HG02678 (cell line): ENCODE measurements around the gene IER5L.

ENCODE experiments used
- ATAC-seq: cut with Tn5 transposase; IDR thresholded peaks from one replicate; pipeline ENCODE4 v1.9.1; 2021; ENCODE audit warnings: mild to moderate bottlenecking, moderate library complexity; ENCODE audit not compliant: unreplicated experiment

IER5L gene

DNA sequence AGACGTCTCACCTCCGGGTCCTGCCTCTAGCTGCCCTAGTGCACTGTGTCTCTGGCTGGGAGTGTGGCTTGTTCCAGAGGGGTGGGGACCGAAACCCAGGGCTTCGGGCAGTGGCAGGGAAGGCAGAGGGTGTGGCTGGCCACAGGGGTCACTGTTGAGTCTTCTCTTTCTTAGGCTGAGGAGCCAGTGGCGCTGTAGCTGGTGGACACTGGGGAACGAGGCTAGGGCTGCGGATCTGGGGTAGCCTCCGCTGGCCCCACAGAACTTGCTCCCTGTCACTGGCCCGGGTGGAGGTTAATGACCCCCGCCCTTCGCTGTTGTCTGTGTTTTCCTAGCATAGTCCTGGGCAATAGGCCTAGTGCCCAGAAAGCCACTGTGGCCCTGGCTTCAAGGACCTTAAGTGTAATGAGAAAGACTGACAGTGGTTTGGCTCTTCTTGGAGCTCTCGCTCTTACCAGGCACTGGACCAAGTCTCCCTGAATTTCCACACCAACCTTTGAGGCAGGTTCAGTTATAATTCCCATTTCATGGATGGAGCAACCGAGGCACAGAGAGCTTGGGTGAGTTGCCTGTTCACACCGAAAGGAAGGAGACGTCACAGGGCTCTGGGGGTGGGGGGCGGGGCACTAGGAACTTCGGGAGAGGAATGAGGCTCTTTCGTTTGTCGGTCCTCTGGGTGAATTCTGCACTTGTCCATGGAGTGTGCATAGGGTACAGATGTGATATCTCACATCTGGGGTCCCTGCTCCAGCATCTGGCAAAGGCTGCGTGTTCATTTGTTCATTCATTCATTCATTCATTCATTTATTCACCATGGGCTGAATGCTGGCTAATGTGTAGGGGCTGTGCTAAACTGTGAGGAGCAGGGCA lies 4.8 kb upstream of the IER5L start:
- ATAC-seq: no peak

DNA sequence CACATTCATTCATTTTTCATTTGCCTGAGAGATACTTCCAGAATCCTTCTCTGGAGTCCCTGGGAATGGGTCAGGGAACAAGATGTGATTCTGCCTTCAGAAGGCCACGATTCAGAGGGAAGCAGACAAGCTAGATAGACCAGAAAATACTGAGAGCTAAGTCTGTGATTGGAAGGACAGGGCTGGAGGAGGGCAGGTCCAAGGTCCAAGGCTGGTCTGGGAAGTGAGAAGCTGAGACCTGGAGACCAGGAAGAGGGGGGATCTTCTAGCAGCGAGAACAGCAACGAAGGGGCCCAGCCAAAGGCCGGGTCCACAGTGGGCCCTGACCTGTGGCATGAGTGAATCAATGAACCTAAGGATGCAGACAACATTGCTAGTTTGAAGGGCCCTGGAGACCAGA lies 4.1 kb upstream of the IER5L start:
- ATAC-seq: no peak

DNA sequence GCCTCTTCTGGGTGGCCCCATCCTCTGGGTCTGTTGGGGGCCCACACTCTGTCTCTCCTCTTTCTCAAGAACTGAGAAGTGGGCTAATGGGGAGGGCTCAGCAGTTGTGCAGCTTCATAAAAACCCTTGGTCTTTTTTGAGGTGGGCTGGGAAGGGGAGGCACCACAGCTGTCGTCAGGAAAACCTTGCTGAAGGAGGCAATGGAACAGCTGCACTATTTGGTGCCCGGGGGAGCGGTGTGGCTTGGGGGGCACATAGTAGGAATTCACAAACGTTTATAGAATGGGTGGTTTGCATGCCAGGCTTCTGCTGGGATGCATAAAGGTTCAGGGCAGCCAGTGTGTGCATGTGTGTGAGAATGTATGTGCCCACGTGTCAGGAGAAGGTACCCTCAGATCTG lies 3.2 kb upstream of the IER5L start:
- no peak for ATAC-seq

DNA sequence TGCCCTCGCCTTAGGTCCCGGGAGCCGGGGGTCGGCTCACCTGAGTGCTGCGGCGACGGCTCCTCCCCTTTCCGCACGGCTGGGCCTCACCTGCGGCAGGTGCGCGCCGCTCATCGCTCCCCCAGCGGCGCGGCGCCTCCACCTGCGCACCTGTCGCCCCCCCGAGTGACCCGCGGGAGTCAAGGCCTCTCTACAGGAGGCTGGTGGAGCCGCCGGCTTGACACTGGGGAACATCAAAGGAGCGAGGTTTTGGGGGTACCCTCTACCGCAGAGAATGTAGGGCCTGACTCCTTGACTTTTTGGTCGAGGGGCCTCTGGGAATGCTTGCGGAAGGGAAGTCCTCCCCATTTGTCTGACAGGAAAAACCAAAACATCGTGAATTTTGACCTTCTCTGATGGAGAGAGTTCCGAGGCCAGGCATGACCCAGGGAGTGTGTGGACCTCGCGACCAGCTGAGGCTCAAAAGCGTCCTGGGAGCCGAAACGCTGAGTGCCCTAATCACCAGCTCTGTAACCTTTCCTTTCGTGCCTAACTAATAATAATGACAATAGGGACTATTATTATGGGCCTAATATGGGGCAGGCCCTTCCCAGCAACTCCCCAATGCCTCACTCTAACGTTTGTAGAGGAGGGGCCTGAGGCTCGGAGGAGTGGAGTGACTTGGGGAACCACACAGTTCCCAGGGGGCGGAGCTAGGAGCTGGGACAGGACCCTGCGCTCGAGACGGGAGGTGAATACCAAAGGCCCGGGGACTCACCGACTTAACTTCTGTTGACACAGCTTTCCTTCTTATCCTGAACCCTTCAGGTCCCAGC lies 714 bp upstream of the IER5L start:
- ATAC-seq: no peak

DNA sequence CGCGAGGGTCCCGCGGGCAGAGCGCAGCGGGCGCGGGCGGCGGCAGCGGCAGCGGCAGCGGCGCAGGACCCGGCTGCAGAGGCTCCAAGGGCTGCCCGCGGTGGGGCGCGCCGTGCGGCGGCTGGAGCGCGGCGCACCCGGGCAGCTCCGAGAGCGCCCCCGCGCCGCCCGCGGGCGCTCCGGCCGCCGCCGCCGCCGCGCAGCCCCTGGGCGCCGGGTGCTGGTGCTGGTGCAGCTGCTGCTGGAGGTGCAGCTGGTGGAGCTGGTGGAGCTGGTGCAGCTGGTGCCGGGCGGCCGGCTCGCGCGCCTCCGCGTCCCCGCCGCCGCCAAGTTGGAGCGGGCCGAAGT lies 644 bp downstream of the IER5L start:
- peak; percentile 20 for ATAC-seq

DNA sequence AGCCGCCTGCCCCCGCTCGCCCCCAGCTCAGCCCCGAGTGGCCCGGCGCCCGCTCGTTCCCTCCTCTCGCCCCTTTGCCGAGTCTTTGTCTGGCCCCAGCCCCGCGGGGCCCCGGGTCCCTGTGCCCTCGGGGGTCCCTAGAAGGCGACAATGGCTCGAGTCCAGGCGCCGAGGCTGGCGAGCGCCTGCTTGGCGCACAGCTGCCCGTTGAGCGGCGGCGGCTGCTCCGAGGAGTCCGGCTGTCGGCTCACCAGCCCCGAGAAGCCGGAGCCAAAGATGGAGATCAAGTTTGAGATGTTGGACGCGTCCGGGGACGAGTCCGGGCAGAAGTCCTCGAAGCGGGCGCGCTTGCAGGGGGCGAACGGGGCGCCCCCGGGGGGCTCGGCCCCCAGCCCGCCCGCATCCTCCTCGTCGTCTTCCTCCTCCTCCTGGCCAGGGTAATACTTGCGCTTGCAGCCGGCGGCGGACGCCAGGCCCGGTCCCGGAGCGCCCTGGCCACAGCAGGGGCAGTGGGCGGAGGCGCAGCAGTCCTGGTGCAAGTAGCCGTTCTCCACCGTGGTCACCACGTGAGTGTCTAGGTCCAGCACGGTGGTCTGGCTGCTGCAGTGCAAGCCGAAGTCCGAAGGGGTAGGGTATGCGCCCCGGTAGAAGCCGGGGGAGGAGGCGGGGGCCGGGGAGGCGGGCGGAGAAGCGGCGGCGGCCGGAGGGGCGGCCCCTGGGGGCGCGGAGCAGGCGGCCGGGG lies 1.2 kb downstream of the IER5L start:
- no peak for ATAC-seq

DNA sequence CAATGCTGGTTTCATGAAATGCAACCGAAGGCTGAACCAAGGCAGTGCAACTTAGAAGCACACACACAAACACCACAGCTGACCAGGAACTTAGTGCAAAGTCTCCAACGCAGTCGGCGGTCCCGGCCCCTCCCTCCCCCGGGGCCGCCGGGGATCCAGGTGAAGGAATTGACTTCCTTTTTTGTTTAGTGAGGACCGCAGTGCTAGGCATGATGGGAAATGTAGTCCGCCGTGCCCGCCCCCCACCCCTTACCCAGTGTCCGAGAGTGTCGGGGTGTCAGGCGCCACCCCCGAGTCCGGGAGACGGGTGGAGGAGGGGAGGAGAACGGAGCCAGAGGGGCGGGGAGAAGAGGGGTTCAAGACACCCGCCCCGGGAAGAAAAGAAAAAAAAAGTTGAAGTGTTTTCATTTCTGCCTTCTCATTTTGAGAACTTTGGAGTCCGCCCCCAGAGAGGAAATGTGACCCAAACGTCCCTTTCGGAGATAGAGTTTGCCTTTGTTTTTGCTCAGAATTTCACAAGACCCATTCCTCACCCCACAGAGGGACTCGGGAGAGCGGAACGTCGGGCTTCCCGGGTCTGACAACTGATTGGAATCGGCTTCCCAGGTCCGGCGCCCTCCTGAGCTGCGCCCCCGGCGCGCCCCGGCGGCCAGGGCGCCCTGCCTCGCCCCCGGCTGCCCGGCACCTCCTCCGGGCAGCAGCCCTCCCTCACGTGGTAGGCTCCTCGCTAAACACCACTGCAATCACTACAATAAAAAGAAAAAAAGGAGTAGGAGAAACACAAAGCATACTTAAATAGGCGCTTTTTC lies 2.0 kb downstream of the IER5L start:
- no peak for ATAC-seq

DNA sequence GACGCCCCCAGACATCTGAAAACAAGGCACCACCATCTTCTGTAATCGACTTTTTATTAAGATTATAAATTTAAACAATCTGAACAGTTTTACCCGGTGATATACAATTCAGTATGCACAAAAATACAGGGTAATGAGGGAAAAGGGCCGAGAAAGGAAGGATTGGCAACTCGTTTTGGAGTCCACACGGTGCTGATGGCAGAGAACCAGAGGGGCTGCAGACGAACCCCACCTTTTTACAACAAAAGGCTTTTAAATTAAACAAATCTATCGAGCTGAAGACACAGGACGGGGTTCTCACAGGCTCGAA lies 2.6 kb downstream of the IER5L start:
- ATAC-seq: no peak

DNA sequence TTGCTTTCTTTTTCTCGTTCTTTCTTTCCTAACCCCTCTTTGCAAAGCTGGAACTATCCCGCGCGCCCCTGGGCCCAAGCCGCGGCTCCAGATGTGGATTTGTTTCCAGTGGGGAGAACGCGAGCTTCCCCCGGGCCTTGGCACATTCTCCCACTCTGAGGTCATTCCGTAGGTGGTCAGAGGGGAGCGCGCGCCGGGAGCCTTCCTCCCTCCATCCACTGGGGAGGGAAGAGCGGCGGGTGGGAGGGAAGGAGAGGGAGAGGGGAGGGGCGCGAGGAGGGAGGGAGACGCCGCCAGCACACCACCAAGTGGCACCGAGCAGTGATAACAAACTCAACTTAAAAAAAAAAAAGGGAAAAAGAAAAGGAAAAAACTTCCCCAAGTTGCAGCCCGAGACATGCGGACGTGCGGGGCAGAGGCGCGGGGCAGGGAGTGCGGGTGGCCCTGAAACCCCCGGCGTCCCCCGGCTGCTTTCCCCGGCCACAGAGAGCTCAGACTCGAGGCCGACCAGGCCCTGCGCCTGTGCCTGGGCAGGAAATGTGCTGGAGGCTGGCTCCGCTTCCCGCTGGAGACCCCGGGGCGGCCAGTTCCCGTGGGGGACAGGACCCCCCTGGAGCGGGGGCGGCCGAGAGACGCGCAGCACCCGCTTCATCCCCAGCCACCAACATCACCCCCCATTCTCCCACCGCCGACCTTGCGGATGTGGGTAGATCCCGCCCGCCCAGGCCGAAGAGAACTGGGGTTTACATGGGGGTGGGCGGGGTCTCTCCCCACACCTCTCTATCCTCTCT lies 3.1 kb downstream of the IER5L start:
- ATAC-seq: no peak

DNA sequence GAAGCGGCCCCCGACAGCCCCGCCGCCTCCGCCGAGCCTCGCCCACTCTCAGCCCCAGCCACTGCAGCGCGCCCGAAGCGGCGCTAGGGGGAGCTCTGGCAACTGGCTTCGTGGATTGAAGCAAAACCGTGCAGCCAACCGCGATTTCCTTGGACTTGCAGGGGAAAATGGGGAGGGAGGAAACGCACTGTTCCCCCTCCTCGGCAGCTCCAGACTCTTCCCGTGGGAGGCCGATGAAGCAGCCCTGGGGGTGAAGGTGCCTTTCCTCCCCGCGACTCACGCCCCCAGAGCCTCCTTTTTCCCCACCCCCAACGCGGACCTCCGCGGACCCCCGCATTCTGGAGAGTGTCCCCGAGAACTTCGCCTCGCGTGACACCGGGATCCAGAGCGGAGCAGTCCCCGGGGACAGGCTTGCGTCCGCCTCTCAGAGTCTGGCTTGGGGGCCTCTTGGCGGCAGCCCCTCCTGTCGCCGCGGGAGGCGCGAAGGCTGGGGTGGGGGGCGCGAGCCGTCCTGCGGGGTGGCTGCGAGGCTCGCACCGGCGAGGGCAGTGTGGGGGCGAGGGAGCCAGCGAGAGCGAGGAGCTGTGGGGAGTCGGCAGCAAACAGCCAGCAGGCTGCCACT lies 3.8 kb downstream of the IER5L start:
- no peak for ATAC-seq

DNA sequence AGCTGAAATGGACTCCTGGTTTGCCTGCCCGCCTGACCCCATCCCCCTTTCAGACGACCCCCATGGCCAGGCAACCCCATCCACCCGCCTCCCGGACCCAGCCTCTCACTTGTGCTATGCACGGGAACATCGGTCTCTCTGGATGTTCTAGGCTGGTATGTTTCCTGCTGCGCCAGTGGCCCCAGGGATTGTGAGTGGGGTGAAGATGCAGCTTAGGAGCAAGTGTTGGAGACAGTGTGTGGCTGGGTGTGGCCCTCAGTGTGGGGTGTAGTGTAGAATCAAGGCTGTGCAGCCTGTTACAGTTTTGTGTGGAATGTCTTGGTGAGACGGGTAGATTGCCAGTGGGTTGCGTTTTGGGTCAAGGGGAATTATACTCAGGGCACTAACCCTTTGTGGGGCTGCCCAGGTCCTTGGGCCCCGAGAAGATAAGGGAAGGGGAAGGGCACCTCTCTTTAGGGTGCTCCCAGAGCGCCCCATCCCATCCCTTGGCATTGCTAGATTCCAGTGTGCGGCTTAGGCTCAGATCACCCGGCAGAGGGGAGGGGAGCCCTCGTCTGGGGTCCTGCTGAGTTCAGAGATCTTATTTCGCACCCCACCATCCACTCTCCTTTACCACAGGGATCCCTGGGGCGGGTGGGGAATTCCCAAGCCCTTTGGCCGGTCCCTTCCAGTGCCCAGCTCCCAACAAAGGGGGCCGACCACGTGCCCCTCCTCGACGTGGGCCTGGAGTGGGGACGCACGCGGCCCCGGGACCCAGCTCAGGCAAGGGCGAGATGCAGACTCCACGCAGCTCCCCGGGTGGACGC lies 4.6 kb downstream of the IER5L start:
- no peak for ATAC-seq

DNA sequence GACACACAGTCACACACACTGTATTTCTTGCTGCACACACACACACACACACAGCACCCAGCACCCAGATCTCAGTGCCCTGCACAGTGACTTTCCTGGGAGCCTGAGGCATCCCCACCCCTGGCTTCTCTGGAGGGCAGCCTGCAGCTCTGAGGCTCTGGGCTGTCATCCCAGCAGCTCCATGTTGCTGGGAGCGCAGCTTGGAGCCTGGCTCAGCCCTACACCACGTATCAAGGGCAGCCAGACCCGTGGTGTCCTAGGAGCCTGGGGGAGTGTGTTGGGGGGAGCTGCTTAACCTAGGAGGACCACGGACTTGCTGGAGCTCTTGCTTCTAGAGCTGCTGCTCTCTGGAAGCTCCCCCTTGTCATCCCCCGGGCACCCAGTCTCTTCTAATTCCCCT lies 5.2 kb downstream of the IER5L start:
- no peak for ATAC-seq

DNA sequence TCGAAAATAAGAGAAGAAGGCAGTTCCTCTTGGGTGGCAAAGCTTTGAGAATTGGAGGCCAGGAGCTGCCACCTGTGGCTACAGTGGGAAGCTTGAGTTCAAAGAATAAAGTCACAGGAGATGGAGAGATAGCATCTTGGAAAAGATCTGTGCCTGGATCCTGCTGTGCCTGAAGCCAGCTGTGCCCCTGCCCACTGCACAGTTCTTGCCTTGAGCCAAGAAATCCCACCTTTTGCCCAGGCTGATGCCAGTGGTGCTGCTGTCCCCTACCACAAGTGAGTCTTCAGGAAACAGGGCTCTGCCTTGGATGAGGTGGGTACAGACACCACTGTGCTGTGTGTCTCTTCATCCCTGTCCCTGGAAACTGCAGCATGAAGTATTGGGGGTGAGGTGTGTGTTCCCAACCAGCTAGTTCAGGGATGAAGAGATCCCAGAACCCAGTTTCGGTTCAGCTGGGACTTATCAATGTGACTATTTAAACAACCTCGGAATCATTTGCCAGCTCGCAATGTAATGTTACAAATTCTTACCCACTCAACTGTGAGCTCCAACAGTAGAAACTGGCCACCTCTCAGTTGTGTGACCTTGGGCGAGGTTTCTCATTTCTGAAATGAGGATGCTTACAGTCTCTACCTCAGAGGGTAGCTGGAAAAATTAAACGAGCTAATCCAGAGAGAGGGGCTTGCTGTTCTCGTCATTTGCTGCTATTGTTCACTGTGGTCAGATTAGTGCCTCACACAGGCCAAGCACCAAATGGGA lies 5.9 kb downstream of the IER5L start:
- no peak for ATAC-seq

DNA sequence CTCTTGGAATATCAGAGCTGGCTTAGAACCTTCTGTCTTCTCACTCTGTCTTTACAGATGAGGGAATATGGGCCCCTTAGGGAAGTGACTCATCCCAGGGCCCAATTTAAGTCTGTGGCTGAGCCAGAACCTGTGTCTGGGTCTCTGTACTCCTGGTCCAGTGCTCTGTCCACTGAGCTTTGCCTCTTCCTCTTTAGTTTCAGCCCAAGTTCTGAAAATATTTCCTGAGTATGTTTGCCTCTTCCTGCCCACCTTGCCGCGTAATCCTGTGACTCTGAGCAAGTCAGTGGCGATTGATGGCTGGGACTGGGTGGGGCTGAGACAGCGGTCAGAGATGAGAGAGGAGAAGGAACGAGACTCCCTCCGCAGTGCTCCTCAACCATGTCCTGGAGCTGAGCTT lies 7.8 kb downstream of the IER5L start:
- ATAC-seq: no peak

DNA sequence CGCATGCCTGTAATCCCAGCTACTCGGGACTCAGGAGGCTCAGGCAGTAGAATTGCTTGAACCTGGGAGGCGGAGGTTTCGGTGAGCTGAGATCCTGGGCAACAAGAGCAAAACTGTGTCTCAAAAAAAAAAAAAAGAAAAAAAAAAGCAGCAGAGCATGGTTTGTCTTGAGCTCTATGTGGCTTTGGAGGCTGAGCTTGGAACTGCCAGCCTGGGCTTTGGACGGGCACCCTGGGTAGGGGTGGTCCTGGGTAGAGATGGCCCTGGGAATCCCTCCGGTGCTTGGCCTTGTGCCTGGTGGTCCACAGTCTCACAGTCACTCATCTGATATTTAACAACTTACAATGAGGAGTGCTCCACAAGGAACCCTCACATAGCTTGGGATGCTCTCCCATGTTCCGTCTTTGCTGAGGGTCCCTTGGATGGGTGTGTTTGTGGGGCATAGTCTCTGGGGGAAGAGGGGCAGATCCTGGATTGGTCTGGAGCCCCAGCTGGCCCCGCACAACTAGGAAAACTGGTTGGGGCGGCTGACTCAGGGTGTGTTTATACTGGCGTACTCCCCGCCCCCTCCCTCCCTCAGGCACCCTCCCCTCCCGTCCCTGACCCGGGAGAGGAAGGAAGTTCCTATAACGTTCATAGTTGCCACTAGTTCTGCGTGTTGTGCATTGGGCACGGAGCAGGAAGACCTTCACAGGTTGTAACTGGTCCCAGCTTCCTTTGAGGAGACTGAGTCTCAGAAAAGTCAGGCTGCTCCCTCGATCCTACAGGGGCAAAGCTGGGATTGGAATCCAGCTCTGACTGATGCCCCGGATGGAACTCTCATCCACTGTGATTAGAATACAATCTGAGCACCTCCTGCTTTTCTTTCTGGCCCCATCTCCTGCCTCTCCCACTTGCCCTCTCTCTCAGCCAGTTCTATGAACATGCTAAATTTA lies 11.2 kb downstream of the IER5L start:
- no peak for ATAC-seq

DNA sequence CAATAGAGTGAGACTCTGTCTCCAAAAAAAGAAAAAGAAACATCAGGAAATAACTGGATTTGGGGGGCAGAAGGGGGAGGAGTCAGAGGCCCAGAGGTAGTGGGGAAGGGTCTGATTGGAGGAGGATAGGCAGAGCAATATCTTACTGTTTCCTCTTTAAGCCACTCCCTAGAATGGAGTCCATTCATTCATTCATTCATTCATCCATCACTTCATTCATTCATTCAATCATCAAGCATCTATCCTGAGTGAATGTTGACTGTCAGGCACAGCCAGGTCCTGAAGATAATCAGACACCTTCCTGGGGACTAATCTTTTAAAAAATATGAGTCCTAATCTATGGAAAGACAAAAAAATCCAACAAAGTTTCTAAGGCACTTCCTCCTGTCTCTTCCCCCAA lies 12.9 kb downstream of the IER5L start:
- ATAC-seq: no peak

DNA sequence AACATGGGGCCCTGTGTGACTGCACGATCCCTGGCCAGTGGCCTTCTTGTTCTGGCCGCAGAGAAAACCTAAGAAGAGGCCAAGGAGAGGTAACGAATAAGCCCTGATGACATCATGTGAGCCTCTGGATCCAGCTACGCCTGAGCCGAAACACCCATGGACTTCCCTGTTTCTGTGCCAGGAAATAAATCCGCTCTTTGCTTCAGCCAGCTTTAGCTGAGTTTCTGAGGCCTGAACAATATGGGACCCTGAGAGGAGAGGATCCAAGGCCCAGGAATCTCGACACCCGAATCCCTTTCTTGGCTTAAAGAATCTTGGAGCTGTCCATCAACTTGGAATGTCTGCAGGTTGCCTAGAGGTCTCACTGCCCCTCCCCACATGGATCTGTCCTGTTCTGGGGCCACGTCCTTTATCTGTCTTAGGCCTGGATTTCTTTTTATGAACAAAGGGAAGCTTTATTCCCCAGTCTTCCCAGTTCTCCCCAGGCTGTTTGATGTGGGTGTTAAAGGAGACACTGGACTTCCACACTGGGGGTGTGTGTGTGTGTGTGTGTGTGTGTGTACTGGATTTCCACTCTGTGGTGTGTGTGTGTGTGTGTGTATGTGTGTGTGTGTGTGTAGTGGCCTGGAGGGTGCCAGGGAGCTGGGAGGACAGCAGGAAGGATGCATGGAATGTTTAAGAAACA lies 13.7 kb downstream of the IER5L start:
- no peak for ATAC-seq
